ENCODE data around the gene SERPINA9.

The SERPINA9 gene

DNA sequence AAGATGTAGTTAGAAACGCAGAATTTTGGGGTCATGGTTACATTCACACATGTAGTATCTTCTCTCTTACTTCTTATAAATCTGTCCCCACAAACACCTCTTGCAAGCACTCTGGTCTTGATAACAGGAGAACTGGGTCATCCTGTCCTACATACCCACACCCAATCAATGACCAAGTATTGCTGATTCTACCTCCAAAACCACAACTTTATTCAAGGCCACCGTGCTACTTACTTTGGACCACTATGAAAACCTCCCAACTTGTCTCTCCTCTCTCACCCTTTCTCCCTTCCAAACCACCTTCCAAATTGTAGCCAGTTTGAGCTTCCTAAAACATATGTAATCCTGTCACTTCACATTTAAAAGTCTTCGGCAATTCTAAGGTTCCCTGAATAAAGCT lies 28.8 kb downstream of the SERPINA9 start:
- no peak overlapping the region for H2AK5ac ChIP-seq (ENCODE audit: low read length)
- H2BK15ac ChIP-seq (replicated peaks; ENCODE audit: low read depth), result no peak overlapping the region
- no peak overlapping the region for H3K27ac ChIP-seq (ENCODE audit: low read depth, low read length)
- H3K23ac ChIP-seq (ENCODE audit: low read length), result no peak overlapping the region
- H3K4ac ChIP-seq (ENCODE audit: low read depth, low read length), result no peak overlapping the region
- no peak overlapping the region for H2BK5ac ChIP-seq (ENCODE audit: low read length)
- no CpG with 5 or more reads among the region's 3 CpGs for WGBS (ENCODE audit: extremely low coverage, insufficient coverage, low lambda C conversion rate)
- no peak overlapping the region for H3K4me3 ChIP-seq (ENCODE audit: low read length)
- no peak overlapping the region for H3K9ac ChIP-seq (ENCODE audit: low read length)
- H4K8ac ChIP-seq (ENCODE audit: low read depth, low read length), result no peak overlapping the region
- no peaks in the 10 kb centered on the region for H3K27me3 ChIP-seq (ENCODE audit: insufficient read depth, low read length, poor library complexity)
- H3K79me1 ChIP-seq (ENCODE audit: low read length), result no peaks in the 10 kb centered on the region
- H3K79me2 ChIP-seq (ENCODE audit: control insufficient read depth, insufficient read depth, low read length), result no peaks in the 10 kb centered on the region
- no peak overlapping the region for H4K5ac ChIP-seq (ENCODE audit: low read length)
- no peaks in the 10 kb centered on the region for H3K36me3 ChIP-seq (ENCODE audit: control insufficient read depth, insufficient read depth, low read length)
- no peak for DNase-seq
- H3K4me2 ChIP-seq (ENCODE audit: low read length), result no peak overlapping the region
- no peak overlapping the region for H2BK120ac ChIP-seq (ENCODE audit: low read depth, low read length)
- H3K56ac ChIP-seq (ENCODE audit: low read length), result no peak overlapping the region
- H3K4me1 ChIP-seq (ENCODE audit: control insufficient read depth, low read depth, low read length), result peaks cover 2% of the 10 kb centered on the region
- no peak overlapping the region for H3K18ac ChIP-seq (ENCODE audit: low read length)

DNA sequence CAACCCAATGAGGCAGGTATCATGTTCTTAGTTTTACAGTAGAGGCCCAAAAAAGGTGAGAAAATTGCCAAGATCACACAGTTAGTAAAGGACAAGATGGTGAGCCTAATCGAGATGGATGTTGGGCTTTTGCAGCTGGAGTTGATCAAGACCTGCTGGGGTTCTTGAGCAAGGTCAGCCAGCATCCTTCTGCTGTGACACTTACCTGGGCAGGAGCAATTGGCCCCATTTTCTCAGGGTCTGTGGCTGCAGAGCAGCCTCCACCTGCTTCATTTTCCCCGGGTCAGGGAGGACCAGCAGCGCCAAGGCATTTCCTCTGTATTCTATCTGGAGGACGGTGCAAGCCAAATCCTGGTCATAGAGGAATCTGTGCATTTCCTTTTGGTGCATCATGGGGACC lies 29.9 kb downstream of the SERPINA9 start:
- no peak overlapping the region for H2AK5ac ChIP-seq (ENCODE audit: low read length)
- H3K56ac ChIP-seq (ENCODE audit: low read length), result no peak overlapping the region
- H3K79me1 ChIP-seq (ENCODE audit: low read length), result no peaks in the 10 kb centered on the region
- no peaks in the 10 kb centered on the region for H3K36me3 ChIP-seq (ENCODE audit: control insufficient read depth, insufficient read depth, low read length)
- no peak overlapping the region for H3K4ac ChIP-seq (ENCODE audit: low read depth, low read length)
- no peaks in the 10 kb centered on the region for H3K27me3 ChIP-seq (ENCODE audit: insufficient read depth, low read length, poor library complexity)
- no peak overlapping the region for H3K23ac ChIP-seq (ENCODE audit: low read length)
- H3K4me3 ChIP-seq (ENCODE audit: low read length), result no peak overlapping the region
- no peak overlapping the region for H2BK15ac ChIP-seq (replicated peaks; ENCODE audit: low read depth)
- no peak overlapping the region for H3K27ac ChIP-seq (ENCODE audit: low read depth, low read length)
- WGBS (ENCODE audit: extremely low coverage, insufficient coverage, low lambda C conversion rate), result no CpG with 5 or more reads among the region's 4 CpGs
- H4K8ac ChIP-seq (ENCODE audit: low read depth, low read length), result no peak overlapping the region
- H3K9ac ChIP-seq (ENCODE audit: low read length), result no peak overlapping the region
- H3K4me1 ChIP-seq (ENCODE audit: control insufficient read depth, low read depth, low read length), result no peaks in the 10 kb centered on the region
- no peak overlapping the region for H2BK5ac ChIP-seq (ENCODE audit: low read length)
- DNase-seq, result no peak
- no peaks in the 10 kb centered on the region for H3K79me2 ChIP-seq (ENCODE audit: control insufficient read depth, insufficient read depth, low read length)
- no peak overlapping the region for H4K5ac ChIP-seq (ENCODE audit: low read length)
- no peak overlapping the region for H3K4me2 ChIP-seq (ENCODE audit: low read length)
- H2BK120ac ChIP-seq (ENCODE audit: low read depth, low read length), result no peak overlapping the region
- no peak overlapping the region for H3K18ac ChIP-seq (ENCODE audit: low read length)

DNA sequence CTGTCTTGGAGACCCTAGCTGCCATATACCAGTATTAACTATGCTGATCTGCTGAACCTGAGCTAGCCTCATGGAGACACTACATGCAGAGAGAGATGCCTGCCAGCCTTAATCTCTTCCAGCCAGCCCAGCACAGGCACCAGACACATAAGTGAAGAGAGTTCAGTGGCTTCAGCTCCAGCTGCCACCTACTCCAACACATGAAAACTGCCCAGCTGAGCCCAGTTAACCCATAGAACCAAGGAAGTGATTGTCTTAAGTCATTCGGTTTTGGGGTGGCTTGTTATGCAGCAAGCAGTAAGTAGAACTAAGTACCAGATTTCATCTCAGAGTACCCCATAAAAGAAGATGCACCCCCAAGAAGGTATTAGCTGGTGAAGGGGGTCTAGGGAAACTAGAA lies 31.0 kb downstream of the SERPINA9 start:
- Histone ChIP-seq H4K5ac (ENCODE audit: low read length) (no peak overlapping the region), H3K36me3 (ENCODE audit: control insufficient read depth, insufficient read depth, low read length) (no peaks in the 10 kb centered on the region), H3K4me3 (ENCODE audit: low read length) (no peak overlapping the region), H3K27ac (ENCODE audit: low read depth, low read length) (no peak overlapping the region), H3K23ac (ENCODE audit: low read length) (no peak overlapping the region), H2BK120ac (ENCODE audit: low read depth, low read length) (no peak overlapping the region), H2BK5ac (ENCODE audit: low read length) (no peak overlapping the region), H4K8ac (ENCODE audit: low read depth, low read length) (no peak overlapping the region), H2BK15ac (replicated peaks; ENCODE audit: low read depth) (no peak overlapping the region), H3K56ac (ENCODE audit: low read length) (no peak overlapping the region), H3K18ac (ENCODE audit: low read length) (no peak overlapping the region), H3K27me3 (ENCODE audit: insufficient read depth, low read length, poor library complexity) (no peaks in the 10 kb centered on the region), H3K79me1 (ENCODE audit: low read length) (no peaks in the 10 kb centered on the region), H3K79me2 (ENCODE audit: control insufficient read depth, insufficient read depth, low read length) (no peaks in the 10 kb centered on the region), H3K4ac (ENCODE audit: low read depth, low read length) (no peak overlapping the region), H2AK5ac (ENCODE audit: low read length) (no peak overlapping the region), H3K4me1 (ENCODE audit: control insufficient read depth, low read depth, low read length) (no peaks in the 10 kb centered on the region), H3K4me2 (ENCODE audit: low read length) (no peak overlapping the region), H3K9ac (ENCODE audit: low read length) (no peak overlapping the region)
- no peak for DNase-seq
- WGBS (ENCODE audit: extremely low coverage, insufficient coverage, low lambda C conversion rate), result no CpG with 5 or more reads among the region's 1 CpG

DNA sequence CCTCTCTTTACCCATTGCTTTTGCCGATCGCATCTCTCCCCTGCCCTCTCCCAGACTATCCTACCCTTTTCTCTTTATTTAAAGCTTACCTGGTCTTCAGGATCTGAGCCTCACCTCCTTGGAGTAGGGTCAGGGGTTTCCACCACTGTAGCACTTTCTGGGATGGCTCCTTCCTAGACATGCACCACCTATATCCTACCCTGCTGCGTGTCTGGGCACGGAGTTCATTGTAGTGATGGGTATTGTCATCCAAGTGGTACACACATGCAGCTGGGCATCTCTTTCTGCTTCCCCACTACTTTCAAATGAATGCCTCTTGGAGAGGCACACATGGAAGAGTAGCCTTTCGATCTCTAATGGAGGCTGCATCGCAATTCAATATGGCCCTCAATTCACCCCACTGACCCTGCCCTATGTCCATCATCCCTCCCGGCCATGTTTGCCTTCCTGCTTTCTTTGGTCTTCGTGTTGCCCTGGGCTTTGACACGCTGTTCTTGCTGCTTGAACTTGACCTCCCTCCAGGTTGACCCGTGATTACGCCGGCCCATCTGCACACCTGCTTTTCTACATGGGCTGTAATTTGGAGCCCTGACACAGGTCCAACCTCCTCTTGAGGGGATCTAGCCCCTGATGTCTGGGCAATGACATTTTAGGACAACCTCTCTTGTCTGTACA lies 34.3 kb downstream of the SERPINA9 start:
- H2BK120ac ChIP-seq (ENCODE audit: low read depth, low read length), result no peak overlapping the region
- no peak overlapping the region for H3K23ac ChIP-seq (ENCODE audit: low read length)
- no peaks in the 10 kb centered on the region for H3K36me3 ChIP-seq (ENCODE audit: control insufficient read depth, insufficient read depth, low read length)
- no peak overlapping the region for H3K56ac ChIP-seq (ENCODE audit: low read length)
- no peak overlapping the region for H2BK5ac ChIP-seq (ENCODE audit: low read length)
- no peaks in the 10 kb centered on the region for H3K4me1 ChIP-seq (ENCODE audit: control insufficient read depth, low read depth, low read length)
- no peak for DNase-seq
- no peak overlapping the region for H3K4ac ChIP-seq (ENCODE audit: low read depth, low read length)
- H3K27me3 ChIP-seq (ENCODE audit: insufficient read depth, low read length, poor library complexity), result no peaks in the 10 kb centered on the region
- H2BK15ac ChIP-seq (replicated peaks; ENCODE audit: low read depth), result no peak overlapping the region
- no peak overlapping the region for H3K4me2 ChIP-seq (ENCODE audit: low read length)
- no peaks in the 10 kb centered on the region for H3K79me1 ChIP-seq (ENCODE audit: low read length)
- no peak overlapping the region for H4K8ac ChIP-seq (ENCODE audit: low read depth, low read length)
- H3K9ac ChIP-seq (ENCODE audit: low read length), result no peak overlapping the region
- H3K27ac ChIP-seq (ENCODE audit: low read depth, low read length), result no peak overlapping the region
- H3K4me3 ChIP-seq (ENCODE audit: low read length), result no peak overlapping the region
- H2AK5ac ChIP-seq (ENCODE audit: low read length), result no peak overlapping the region
- H4K5ac ChIP-seq (ENCODE audit: low read length), result no peak overlapping the region
- no peak overlapping the region for H3K18ac ChIP-seq (ENCODE audit: low read length)
- no peaks in the 10 kb centered on the region for H3K79me2 ChIP-seq (ENCODE audit: control insufficient read depth, insufficient read depth, low read length)
- WGBS (ENCODE audit: extremely low coverage, insufficient coverage, low lambda C conversion rate), result no CpG with 5 or more reads among the region's 12 CpGs

DNA sequence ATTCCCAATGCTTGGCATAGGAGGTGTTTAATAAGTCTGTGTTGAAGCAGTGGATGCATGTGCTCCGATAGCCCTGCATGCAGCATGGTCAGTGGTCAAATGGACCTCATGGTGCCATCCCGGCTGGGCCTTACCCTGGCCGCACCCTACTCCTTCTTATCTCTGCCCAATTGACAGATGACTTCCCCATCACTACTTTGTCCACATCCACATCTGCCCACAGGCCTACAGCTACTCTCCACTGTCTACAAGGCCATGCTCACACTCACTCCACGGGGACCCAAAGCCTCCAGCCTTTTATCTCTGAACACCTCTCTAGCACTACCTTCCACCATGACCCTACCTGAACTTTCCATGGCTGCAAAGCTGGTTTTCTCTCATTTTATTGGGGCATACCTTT lies 34.9 kb downstream of the SERPINA9 start:
- Histone ChIP-seq H3K4me3 (ENCODE audit: low read length) (no peak overlapping the region), H3K4ac (ENCODE audit: low read depth, low read length) (no peak overlapping the region), H3K23ac (ENCODE audit: low read length) (no peak overlapping the region), H3K9ac (ENCODE audit: low read length) (no peak overlapping the region), H3K36me3 (ENCODE audit: control insufficient read depth, insufficient read depth, low read length) (no peaks in the 10 kb centered on the region), H3K79me1 (ENCODE audit: low read length) (no peaks in the 10 kb centered on the region), H3K18ac (ENCODE audit: low read length) (no peak overlapping the region), H3K56ac (ENCODE audit: low read length) (no peak overlapping the region), H3K4me2 (ENCODE audit: low read length) (no peak overlapping the region), H3K4me1 (ENCODE audit: control insufficient read depth, low read depth, low read length) (no peaks in the 10 kb centered on the region), H2BK5ac (ENCODE audit: low read length) (no peak overlapping the region), H2BK15ac (replicated peaks; ENCODE audit: low read depth) (no peak overlapping the region), H3K79me2 (ENCODE audit: control insufficient read depth, insufficient read depth, low read length) (no peaks in the 10 kb centered on the region), H2AK5ac (ENCODE audit: low read length) (no peak overlapping the region), H3K27me3 (ENCODE audit: insufficient read depth, low read length, poor library complexity) (no peaks in the 10 kb centered on the region), H3K27ac (ENCODE audit: low read depth, low read length) (no peak overlapping the region), H2BK120ac (ENCODE audit: low read depth, low read length) (no peak overlapping the region), H4K8ac (ENCODE audit: low read depth, low read length) (no peak overlapping the region), H4K5ac (ENCODE audit: low read length) (no peak overlapping the region)
- WGBS (ENCODE audit: extremely low coverage, insufficient coverage, low lambda C conversion rate), result no CpG with 5 or more reads among the region's 4 CpGs
- no peak for DNase-seq

DNA sequence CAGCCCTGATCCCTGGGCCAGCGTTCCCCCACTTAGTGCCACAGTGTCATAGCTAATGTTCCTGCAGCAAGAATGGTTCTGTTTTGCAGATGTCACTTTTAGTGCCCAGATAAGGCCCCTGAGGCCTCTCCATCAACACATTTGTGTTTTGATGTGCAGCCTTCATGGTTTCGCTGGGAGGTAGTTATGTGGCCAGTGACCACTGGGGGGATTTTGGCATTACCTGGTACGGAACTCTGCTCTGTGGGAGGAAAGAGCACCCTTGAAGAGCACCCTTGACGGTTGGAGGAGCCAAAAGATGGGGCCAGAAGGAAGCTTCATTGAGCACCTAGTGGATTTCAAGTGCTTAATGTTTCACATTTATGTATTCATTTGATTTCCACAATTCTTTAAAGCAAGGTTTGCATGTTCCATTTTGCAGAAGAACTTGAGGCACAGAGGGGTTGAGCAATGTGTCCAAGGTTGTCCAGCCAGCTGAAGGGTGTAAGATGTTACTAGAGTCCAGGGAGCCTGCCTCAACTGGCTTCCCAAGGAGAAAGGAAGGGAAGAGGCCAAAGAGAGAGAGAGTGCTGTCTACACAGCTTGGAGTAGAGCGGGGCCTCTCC lies 36.4 kb downstream of the SERPINA9 start:
- no peaks in the 10 kb centered on the region for H3K36me3 ChIP-seq (ENCODE audit: control insufficient read depth, insufficient read depth, low read length)
- H2BK15ac ChIP-seq (replicated peaks; ENCODE audit: low read depth), result no peak overlapping the region
- no CpG with 5 or more reads among the region's 5 CpGs for WGBS (ENCODE audit: extremely low coverage, insufficient coverage, low lambda C conversion rate)
- no peaks in the 10 kb centered on the region for H3K4me1 ChIP-seq (ENCODE audit: control insufficient read depth, low read depth, low read length)
- no peak overlapping the region for H3K4me3 ChIP-seq (ENCODE audit: low read length)
- no peak overlapping the region for H3K23ac ChIP-seq (ENCODE audit: low read length)
- no peak overlapping the region for H3K18ac ChIP-seq (ENCODE audit: low read length)
- no peak overlapping the region for H4K8ac ChIP-seq (ENCODE audit: low read depth, low read length)
- H3K56ac ChIP-seq (ENCODE audit: low read length), result no peak overlapping the region
- no peak overlapping the region for H2BK5ac ChIP-seq (ENCODE audit: low read length)
- H3K79me2 ChIP-seq (ENCODE audit: control insufficient read depth, insufficient read depth, low read length), result no peaks in the 10 kb centered on the region
- H3K4me2 ChIP-seq (ENCODE audit: low read length), result no peak overlapping the region
- no peak overlapping the region for H4K5ac ChIP-seq (ENCODE audit: low read length)
- H3K27ac ChIP-seq (ENCODE audit: low read depth, low read length), result no peak overlapping the region
- H3K9ac ChIP-seq (ENCODE audit: low read length), result no peak overlapping the region
- no peak overlapping the region for H3K4ac ChIP-seq (ENCODE audit: low read depth, low read length)
- DNase-seq, result no peak
- H3K27me3 ChIP-seq (ENCODE audit: insufficient read depth, low read length, poor library complexity), result no peaks in the 10 kb centered on the region
- H2BK120ac ChIP-seq (ENCODE audit: low read depth, low read length), result no peak overlapping the region
- no peak overlapping the region for H2AK5ac ChIP-seq (ENCODE audit: low read length)
- H3K79me1 ChIP-seq (ENCODE audit: low read length), result no peaks in the 10 kb centered on the region

Data from mesendoderm (in vitro differentiated cells).